Measurements from ENCODE around the gene B3GAT3.
"Not testable (repeated sequence)": the region's sequence is repeated elsewhere in the genome, so short reads cannot be mapped to it uniquely, and the experiment has no call there.

DNA sequence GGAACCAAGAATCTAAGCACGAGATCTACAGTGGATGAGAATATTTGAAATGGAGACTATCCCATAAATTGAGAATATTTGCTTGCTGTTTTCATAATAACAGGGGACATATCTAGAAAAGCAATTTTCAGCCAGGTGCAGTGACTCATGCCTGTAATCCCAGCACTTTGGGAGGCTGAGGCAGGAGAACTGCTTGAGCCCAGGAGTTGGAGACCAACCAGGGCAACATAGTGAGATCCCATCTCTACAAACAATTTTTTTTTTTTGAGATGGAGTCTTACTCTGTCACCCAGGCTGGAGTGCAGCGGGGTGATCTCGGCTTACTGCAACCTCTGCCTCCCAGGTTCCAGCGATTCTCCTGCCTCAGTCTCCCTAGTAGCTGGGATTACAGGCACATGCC is 40.1 kb downstream of the B3GAT3 start:
- TF ChIP-seq EP300 (IDR thresholded peaks at IDR 0.05) = not testable (repeated sequence)
- TF ChIP-seq, protein P1, sequence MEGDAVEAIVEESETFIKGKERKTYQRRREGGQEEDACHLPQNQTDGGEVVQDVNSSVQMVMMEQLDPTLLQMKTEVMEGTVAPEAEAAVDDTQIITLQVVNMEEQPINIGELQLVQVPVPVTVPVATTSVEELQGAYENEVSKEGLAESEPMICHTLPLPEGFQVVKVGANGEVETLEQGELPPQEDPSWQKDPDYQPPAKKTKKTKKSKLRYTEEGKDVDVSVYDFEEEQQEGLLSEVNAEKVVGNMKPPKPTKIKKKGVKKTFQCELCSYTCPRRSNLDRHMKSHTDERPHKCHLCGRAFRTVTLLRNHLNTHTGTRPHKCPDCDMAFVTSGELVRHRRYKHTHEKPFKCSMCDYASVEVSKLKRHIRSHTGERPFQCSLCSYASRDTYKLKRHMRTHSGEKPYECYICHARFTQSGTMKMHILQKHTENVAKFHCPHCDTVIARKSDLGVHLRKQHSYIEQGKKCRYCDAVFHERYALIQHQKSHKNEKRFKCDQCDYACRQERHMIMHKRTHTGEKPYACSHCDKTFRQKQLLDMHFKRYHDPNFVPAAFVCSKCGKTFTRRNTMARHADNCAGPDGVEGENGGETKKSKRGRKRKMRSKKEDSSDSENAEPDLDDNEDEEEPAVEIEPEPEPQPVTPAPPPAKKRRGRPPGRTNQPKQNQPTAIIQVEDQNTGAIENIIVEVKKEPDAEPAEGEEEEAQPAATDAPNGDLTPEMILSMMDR (IDR thresholded peaks at IDR 0.05) = not testable (repeated sequence)
